Stimulated activated CD8-positive, alpha-beta memory T cell treated with anti-CD3 and anti-CD28 coated beads, Interleukin-15, amount 100 ng/mL, for 48 hours (primary cell): ENCODE data around the gene ACSS1.
A peak's percentile ranks its signal among the peaks of the same experiment; 100 is the strongest.

Experiments
- DNase-seq, 2 donors: peaks; one replicate each; pipeline ENCODE4 v3.0.0-alpha.2; 2020; ENCODE audit warnings: low read depth in 2 of 2

The ACSS1 gene

DNA sequence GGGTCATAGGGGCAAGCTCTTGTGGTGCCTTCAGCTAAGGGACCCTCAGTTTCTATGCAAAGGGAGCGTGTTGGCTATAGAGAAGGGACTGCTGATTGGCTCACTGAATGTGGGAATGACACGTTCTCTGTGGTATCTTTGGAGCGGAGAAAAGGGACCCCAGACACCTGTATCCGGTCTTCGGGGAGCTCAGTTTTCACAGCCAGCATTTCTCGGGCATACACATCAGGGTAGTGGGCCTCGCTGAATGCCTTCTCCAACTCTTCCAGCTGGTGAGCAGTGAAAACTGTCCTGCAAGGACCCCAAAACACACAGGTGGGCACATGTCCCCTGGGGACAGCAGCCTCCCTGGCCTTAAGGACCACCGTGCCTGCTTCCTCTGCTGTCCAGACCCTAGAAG is 20.7 kb upstream of the ACSS1 start:
- no peak for DNase-seq

DNA sequence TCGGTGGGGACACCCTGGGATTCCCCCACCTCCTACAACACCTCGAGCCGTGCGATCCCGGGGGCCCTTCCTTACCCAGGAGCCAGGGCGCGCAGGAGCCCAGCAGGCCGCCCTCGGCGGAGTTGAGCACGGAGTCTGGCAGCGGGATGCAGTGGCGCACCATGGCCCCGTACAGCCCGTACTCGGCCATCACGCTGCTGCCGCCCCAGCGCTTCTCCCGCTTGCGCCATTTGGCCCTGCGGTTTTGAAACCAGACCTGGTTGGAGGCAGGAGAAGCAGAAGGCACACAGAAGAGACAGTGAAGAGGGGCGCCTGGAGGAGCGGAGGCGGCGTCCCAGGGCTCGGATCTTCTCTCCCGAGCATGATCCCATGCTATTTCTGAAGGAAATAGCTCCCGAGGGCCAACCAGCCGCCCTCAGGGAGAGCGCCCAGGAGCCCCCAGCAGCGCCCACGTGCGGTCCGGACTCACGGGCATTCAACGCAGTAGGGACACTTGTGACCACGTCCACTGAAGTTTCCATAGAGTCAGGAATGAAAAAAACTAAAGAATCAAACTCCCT is 19.8 kb upstream of the ACSS1 start:
- no peak for DNase-seq

DNA sequence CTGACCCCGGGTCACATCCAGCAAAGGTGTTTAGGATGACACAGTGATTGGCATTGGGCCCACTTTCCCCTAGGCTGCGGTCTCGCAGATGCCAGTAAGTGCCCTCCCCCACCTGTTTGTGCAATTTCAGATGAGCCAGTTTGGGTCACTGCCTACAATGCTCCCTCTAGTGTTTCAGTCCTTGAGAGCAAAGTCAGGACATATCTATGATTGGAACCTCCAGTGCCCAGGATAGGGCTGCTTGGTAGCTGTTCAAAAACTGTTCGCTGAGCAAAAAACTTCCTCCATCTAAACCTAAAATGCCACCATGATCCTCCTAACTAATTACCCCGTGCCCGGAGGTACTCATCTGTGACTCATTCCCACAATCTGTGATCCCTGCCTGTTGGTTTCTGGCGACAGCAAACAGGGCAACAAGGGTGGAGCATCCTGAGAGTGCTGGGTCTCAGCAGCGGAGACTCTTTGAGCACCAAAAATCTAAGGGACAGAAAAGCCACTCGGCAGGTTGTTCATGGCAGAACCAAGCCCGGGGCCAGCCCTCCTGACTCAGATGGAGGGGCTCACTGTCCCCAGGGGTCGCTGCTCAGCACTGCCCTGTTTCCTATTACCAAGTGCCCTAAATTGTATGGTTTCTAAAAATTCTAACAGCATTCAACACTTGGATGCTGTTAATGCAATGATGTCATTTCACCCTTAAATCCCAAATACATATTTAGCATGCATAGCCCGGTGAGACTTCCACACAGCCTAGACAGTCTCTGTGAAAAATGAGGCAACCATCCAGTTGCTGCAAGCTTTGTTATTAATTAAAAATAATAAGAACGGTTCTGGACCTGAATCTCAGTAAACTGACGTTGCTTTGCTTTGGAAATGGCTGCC is 19.0 kb upstream of the ACSS1 start:
- no peak for DNase-seq

DNA sequence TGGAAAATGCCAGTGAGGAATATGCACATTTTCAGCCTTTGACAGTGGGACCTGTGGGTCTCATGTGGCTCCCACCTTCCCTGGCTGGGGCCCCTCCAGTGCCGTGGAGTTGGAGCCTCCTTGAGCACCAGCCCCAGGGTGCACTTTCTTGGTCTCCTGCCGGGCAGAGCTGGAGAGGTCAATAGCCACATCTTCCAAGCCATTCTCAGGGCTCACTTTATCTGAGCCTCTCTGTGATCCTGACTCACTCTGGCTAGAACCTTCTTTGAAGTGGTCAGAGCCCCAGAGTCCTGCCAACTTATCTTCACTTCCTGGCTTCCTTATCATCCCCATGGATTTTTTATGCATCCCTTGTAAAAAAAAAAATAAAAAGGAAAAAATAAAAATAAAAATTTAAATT is 18.3 kb upstream of the ACSS1 start:
- DNase-seq: no peak

DNA sequence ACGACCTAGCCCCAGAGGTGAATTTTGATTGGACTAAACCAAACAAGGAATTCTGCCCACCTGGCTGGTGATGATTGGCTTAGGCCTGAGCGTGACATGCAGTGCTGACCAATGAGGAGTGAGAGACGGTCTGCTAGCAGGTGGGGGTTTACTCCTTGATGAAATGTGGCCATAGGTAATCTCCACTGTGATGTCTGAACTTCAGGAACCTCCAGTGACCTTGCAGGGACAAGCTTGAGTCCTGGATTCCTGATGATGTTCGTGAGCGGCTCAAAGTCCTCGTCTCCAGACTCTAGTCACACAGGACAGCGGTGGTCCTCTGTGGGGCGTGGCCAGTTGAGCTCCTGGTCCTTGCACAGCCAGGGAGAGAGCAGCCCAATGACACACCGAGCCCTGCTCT is 15.6 kb upstream of the ACSS1 start:
- no peak for DNase-seq

DNA sequence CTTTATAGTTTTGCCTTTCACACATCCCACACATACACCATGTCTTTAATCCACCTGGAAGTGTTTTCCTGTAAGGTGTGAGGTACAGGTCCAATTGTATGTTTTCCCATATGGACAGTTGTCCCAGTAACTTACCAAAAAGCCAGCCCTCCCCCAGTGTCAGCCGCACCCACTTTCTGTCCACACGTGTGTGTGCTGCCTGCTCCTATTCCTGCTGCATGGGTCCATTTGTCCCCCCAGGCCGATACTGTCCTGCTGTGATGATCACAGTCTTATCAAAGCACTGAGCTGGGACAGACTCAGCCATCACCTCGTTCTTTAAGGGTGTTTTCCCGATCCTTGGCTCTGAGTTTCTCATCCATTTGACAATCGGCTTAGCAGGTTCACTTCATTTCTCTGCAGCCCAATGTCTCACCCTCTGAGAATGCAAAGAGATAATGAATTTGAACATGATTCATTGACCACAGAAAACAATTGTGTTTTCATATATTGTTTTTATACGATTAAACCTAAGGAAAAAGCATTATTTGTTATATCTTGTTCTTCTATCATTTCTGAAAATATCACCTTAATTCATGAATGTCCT is 14.4 kb upstream of the ACSS1 start:
- no peak for DNase-seq

DNA sequence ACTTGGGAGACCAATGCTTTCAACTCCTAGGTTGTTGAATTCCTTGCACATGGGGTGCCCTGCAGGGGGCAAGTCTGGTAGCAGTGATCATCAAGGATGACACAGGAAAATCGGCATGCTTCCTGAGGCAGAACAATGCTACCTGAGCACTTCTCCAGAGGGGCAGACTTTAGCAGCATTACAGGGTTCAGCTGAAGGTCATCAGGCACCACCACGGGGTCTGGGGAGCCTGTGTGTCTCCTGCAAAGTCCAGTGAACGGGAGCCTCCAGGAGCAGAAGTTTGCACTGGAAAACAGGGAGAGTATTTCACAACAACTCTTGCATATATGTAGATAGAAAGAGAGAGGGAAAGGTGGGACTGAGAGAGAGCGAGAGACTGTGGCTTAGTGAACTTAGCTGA is 13.8 kb upstream of the ACSS1 start:
- no peak for DNase-seq

DNA sequence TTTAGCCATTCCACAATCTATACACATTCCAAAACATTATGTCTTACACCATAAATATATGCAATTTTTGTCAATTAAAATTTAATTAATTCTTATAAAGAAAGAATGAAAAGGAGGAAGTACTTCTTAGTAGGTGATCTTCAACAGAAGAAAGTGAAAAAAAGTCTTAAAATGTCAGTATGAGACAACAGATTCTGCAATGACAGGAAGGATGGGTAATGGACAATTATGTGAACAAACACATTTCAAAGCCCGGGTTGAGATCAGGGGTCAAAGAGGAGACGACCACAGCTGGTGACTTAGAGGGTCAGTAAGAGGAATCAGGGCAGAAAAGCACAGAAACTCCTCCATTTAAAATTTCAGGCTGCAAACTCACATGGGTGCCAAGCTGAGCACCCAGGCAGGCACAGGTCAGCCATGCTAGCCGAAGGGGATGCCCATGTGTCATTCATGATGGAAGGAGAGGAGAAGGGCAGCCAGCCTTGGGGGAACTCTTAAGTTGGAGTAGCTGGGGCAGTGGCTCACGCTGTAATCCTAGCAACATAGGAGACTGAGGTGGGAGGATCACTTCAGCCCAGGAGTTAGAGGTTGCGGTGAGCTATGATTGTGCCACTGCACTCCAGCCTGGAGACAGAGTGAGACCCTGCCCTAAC is 13.0 kb upstream of the ACSS1 start:
- DNase-seq: no peak

DNA sequence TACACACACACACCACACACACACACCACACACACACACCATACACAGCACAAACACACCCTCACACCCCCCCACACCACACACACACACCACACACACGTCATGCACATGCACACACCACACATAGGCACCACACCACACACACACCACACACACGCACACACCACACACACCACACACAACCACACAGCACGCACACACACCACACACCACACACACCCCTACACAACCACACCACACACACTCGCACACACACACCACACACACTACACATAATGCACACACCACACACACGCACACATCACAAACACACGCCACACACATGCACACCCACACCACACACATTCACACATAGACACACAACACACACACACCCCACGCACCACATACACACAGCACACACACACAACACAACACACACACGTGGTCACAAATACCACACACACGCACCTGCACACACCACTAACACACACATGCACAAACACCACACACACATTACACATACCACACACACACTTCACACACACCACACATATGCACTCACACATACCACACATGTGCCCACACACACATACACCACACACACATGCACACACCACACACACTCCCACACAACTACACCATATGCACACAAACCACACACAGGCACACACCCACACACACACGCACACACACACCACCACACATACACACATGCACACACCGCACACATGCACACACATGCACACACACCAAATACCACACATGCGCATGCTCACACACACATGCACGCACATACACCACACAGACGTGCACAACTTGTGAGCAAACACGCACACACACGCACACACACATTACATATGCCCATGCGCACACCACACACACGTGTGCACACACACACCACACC is 9.4 kb upstream of the ACSS1 start:
- no peak for DNase-seq

DNA sequence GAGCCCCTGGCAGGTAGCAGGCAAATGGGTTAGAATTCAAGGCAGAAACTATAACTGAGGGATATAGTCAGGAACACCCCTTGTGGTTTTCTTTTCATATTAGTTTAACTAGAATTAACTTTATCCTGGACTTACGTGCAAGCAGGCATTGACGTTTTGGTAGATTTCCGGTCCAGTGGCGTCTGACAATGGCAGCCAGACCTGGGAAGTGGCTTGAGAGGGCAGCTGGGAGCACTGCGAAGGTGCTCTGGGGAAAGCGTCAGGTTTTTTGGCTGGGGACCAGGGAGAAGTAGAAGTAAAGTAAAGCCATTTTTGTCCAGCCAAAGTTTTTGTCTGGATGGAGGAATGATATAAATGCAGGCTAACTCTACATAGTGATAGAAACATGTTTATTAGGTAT is 8.4 kb upstream of the ACSS1 start:
- no peak for DNase-seq

DNA sequence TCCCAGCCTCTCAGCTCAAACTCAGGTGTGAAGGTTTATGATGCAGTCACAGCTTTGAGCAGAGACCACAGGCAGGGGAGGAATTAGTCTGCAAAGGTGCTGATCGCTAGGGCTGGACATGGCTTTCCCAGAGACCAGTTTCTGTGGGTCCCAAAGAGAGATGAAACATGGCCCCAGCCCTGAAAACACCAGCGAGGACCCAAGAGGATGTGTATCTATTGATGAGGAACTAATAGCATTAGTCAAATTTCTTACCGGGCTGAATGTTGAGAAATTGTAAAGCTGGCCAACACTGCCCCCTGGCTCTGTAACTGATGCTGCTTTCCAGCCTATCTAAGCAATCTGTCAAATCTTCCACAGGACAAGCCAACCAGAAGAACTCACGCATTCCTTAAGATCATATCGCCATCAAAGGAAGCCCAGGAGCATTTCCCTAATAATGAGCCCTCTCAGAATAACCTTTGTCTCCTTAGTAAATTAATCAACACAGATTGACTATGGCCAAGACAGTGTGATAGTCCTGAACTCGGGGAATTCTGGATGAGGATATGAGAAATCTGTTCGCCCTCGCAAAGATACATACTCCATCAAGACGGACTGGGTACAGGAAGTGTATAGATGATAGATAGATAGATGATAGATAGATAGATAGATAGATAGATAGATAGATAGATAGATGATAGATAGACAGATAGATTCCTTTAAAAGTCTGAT is 7.8 kb upstream of the ACSS1 start:
- DNase-seq: peak in 1 of 2 donors; percentile 14

DNA sequence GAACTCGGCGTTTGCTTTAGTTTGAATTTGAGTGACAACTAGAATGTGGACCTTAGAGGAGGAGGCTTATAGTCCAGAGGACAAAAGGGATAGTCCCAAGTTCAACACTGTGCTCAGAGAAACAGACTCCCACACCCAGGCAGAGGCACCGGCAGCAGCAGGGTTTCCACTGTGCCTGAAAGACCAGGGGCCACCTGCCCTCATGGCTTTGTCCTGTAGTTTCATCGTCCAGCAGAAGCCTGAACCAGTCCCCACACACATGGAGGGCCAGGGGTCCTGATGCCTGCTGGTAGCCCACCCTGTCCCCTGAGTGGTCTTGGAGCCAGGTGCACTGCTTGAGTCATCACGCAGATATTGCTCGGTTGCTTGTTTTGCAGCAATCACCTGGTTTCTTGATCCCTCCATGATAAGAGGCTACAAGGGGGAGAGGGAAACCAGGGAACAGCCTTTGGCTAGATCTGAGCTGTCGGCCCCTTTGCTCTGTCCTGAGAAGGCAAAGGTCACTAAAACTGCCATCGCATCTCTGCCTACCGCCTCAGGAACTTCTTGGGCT is 7.2 kb upstream of the ACSS1 start:
- DNase-seq: no peak

DNA sequence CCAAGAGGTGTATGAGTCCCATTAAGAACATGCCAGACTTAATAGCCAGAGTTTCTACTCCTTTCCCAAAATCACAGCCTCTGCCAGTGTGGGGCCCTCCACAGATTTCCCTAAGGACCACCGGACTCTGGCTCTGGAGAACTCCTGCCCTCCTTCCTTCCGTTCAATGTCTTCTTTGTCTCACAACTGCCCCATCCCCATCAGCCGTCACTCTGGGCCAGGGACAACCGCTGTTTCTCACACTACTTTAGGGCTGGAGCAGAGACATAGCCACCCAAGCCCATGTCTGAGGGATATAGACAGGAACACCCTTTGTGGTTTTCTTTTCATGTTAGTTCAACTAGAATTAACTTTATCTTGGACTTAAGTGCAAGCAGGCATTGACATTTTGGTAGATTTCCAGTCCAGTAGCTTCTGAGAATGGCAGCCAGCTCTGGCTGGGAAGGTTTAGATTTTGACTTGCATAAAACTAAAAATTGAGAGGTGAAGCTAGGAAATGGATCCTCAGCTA is 6.7 kb upstream of the ACSS1 start:
- DNase-seq: no peak

DNA sequence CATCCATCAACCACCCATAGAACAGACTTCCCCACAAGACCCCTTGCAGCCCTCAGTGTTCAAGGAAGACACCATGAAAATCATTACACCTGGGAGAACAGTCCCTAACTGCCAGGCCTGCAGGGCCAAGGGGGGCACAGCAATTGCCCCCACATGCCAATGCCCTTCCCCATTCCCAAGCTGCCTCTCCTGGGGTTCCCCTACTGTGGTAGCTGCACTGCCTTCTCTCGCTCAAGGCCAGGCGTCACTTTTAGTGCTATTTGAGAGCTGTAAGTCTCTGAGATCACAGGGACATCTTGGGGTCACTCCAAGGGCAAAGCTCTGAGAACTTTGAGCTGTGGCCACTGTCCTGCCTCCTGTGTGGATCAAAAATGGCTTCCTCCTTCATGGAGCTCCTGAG is 6.0 kb upstream of the ACSS1 start:
- no peak for DNase-seq

DNA sequence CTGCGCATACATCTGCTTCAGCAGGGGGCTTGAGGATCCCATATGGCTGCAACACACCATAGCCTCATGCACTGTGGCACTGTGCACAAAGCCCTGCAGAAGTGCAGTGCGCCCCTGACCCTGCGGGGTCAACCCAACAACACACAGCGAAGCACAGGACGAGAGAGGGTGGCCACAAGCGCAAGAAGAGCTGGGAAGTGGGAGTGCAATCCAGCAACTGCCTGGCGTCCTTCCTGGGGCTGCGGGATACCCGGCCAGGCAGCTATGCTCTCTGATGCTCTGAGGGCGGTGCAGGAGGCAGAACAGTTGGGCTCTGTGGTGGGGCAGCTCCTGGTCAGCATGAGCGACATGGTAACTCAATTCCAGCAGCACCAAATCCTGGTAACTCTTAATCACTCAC is 5.6 kb upstream of the ACSS1 start:
- DNase-seq: no peak

DNA sequence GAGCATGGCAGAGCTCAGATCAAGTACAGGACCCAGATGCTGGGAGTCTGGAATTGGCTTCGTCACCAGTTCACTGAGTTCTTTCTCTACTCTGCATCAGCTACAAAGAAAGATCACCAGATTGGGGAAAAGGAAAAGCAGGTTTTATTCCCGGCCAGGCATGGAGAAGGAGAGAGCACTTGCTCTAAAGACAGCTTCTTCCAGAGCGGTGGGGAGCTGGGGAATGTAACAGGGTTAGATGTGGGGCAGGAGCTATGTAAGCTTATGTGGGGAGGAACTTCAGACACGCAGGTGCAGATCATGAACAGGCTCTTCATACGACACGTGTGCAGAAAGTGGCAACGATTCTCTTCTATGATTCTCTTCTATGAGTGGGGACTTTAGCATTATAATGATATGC is 4.9 kb upstream of the ACSS1 start:
- DNase-seq: no peak

DNA sequence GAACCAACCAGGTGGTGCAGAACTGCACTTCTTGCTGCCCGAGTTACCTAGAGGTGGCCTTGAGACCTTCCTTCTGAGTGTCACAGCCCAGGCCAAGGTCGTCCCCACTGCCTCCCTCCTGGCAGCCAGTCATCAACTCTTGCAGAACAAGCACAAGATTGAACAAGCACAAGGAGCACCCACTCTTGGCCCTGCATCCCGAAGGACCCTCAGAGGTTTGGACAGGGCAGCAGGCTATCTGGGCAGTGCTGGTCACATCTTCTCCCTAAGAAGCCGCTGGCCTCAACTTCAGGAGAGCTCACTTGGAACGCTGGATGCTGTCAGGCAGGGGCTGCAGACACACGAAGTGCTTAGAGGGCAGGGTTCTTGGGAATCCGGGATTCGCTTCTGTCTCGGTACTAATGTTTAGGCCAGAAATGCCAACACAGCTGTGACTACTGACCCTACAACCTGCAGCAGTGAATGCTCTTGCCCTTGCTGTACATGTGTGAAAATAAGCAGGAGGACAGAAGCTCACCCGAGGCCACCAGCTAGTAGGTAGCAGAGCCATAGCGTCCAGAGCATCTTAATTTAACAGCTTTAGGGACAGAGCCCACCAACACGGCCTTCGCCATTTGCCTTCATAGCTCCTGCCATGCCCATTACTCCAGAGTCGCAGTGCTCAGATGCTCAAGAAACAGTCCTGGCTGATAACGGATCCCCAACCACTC is 4.0 kb upstream of the ACSS1 start:
- DNase-seq: no peak

DNA sequence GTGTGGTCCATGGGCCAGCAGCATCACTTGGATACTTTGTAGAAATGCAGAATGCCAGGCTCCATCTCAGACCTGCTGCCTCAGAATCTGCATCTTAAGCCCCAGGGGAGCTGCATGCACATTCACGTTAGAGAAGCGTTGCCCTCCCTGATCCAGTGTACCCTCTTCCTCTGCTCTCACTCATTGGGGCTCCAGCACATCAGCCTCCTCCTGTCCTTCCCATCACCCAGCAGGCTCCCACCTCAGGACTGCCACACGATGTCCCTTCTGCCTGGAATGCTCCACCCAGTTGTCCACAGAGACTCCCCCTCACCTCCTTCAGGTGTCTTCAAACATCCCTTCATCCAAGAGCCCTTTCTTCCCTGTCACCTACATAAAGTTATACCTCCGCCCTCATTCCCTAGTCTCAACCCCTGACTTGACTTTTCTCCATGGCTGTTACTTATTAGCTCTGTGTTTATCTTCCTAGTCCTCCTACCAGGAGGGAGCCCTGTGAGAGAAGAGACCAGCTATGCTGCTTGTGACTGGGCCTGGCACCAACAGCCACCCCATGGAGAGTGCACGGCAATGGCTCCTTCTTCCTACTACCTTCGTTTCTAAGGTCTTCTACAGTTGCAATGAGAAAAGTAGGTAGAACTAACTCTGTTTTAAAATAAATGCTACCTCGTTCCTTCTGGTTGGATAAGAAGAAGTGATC is 3.3 kb upstream of the ACSS1 start:
- no peak for DNase-seq

DNA sequence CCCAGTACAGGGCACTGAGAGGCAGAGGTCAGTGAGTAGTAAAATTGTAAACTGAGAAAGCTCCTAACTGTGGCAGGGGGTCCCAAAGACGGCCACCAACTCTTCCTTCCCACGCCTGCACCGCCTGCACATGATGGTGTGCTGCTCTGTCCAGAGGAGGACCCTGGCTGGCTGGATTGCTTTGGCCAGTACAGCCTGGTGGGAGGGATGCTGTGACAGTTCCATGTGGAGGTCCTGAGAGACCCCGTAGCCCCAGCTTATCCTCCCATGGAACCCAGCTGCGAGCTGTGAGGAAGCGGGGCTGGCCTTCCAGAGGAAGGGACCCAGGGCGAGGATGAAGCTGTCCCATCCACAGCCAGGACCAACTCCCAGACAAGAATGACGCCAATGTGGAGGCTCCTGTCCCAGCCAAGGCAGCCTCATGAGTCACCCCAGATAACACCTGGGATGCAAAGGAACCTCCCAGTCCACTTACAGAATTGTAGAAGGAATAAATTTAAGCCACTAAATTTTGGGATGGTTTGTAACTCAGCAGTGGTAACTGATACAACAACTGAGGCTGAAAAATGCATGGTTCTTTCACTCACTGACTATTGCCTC is 2.0 kb upstream of the ACSS1 start:
- no peak for DNase-seq
